AG20443 (cell line): ENCODE results near the gene SLC6A7.
"Not testable (repeated sequence)": the region's sequence is repeated elsewhere in the genome, so short reads cannot be mapped to it uniquely, and the experiment has no call there.

Source experiments
- DNase-seq: peaks from one replicate; pipeline ENCODE4 v3.0.0; 2012; ENCODE audit warnings: low spot score, mixed read lengths

SLC6A7 gene

GRCh38 chr5:150217873-150218692 is 28.2 kb downstream of the SLC6A7 start:
- peak; percentile 92 for DNase-seq

- no peak for DNase-seq
Observed at GRCh38 chr5:150218693-150219035, 28.8 kb downstream of the SLC6A7 start.

- DNase-seq: peak; percentile 33
Observed at GRCh38 chr5:150219142-150219541, 29.3 kb downstream of the SLC6A7 start.

- DNase-seq: no peak
Observed at GRCh38 chr5:150219861-150220260, 30.0 kb downstream of the SLC6A7 start.

- DNase-seq: no peak
Observed at GRCh38 chr5:150221471-150221870, 31.6 kb downstream of the SLC6A7 start.

GRCh38 chr5:150222906-150223305 is 33.0 kb downstream of the SLC6A7 start:
- DNase-seq: no peak

GRCh38 chr5:150223474-150223873 is 33.6 kb downstream of the SLC6A7 start:
- no peak for DNase-seq

GRCh38 chr5:150224483-150225027 is 34.7 kb downstream of the SLC6A7 start:
- peak; percentile 41 for DNase-seq

- DNase-seq: no peak
Observed at GRCh38 chr5:150227036-150227435, 37.2 kb downstream of the SLC6A7 start.

GRCh38 chr5:150227606-150228273 is 37.9 kb downstream of the SLC6A7 start:
- peak; percentile 69 for DNase-seq

GRCh38 chr5:150229571-150229970 is 39.7 kb downstream of the SLC6A7 start:
- DNase-seq: no peak

- no peak for DNase-seq
Observed at GRCh38 chr5:150230842-150231241, 41.0 kb downstream of the SLC6A7 start.

- not testable (repeated sequence) for DNase-seq
Observed at GRCh38 chr5:150233706-150234105, 43.8 kb downstream of the SLC6A7 start.

- DNase-seq: no peak
Observed at GRCh38 chr5:150234576-150235499, 45.0 kb downstream of the SLC6A7 start.

- DNase-seq: no peak
Observed at GRCh38 chr5:150235500-150235854, 45.6 kb downstream of the SLC6A7 start.

- DNase-seq: no peak
Observed at GRCh38 chr5:150236313-150236712, 46.5 kb downstream of the SLC6A7 start.

GRCh38 chr5:150236981-150237754 is 47.3 kb downstream of the SLC6A7 start:
- no peak for DNase-seq

GRCh38 chr5:150238646-150239045 is 48.8 kb downstream of the SLC6A7 start:
- DNase-seq: no peak

- no peak for DNase-seq
Observed at GRCh38 chr5:150239099-150239793, 49.4 kb downstream of the SLC6A7 start.

GRCh38 chr5:150239794-150240122 is 49.9 kb downstream of the SLC6A7 start:
- DNase-seq: no peak
